WERI-Rb-1 (cell line): Measurements from ENCODE around the gene DEPP1.

Source experiments
- DNase-seq: peaks from one replicate; pipeline ENCODE4 v3.0.0-alpha.2; 2020
- H3K27ac ChIP-seq: fragments of 250-450 bp; sonication (Bioruptor Pico); 2 replicates; pipeline ENCODE4 v1.5.1; 2020; ENCODE audit warnings: mild to moderate bottlenecking, moderate library complexity
- H3K27me3 ChIP-seq: fragments of 250-450 bp; sonication (Bioruptor Pico); 2 replicates; pipeline ENCODE4 v1.5.1; 2021; ENCODE audit warnings: mild to moderate bottlenecking, low read depth, moderate library complexity; ENCODE audit not compliant: insufficient read depth, severe bottlenecking
- H3K36me3 ChIP-seq: fragments of 250-450 bp; sonication (Bioruptor Pico); 2 replicates; pipeline ENCODE4 v1.5.1; 2020; ENCODE audit warnings: mild to moderate bottlenecking, moderate library complexity
- H3K4me3 ChIP-seq: 2 replicates; pipeline ENCODE4 v1.5.1; 2011; ENCODE audit warnings: low read depth, mild to moderate bottlenecking, control low read depth, low read length
- H3K9me3 ChIP-seq: fragments of 250-450 bp; sonication (Bioruptor Pico); 2 replicates; pipeline ENCODE4 v1.5.1; 2021; ENCODE audit warnings: mild to moderate bottlenecking, moderate library complexity; ENCODE audit not compliant: severe bottlenecking
- TF ChIP-seq, protein P1 (sequence below): IDR thresholded peaks from 2 replicates; pipeline ENCODE4 v1.5.1; 2011; ENCODE audit warnings: low read depth, mild to moderate bottlenecking, control low read depth, inconsistent platforms, low read length

The DEPP1 gene

DNA sequence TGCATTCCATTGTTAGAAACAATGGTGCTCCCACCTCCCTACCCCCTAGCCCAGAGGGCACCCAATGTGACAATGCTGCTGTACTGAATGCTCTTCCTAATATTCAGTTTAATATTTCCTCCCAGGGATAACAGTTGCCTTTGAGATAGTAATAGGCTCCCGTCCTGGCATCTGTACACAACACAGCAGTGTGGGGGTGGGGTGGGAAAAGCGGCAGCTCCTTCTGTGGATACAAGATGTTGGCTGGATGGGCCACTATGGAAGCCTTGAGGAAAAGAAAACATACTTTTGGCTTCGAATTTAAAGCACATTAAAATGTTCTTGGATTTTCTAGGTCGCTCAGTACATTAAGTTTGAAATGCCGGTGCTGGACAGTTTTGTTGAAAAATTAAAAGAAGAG lies 13.0 kb upstream of the DEPP1 start:
- TF ChIP-seq, protein P1, sequence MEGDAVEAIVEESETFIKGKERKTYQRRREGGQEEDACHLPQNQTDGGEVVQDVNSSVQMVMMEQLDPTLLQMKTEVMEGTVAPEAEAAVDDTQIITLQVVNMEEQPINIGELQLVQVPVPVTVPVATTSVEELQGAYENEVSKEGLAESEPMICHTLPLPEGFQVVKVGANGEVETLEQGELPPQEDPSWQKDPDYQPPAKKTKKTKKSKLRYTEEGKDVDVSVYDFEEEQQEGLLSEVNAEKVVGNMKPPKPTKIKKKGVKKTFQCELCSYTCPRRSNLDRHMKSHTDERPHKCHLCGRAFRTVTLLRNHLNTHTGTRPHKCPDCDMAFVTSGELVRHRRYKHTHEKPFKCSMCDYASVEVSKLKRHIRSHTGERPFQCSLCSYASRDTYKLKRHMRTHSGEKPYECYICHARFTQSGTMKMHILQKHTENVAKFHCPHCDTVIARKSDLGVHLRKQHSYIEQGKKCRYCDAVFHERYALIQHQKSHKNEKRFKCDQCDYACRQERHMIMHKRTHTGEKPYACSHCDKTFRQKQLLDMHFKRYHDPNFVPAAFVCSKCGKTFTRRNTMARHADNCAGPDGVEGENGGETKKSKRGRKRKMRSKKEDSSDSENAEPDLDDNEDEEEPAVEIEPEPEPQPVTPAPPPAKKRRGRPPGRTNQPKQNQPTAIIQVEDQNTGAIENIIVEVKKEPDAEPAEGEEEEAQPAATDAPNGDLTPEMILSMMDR, result no peak
- no peak overlapping the region for H3K27ac ChIP-seq
- H3K27me3 ChIP-seq, result no peaks in the 10 kb centered on the region
- DNase-seq, result no peak
- H3K9me3 ChIP-seq, result no peaks in the 10 kb centered on the region
- H3K4me3 ChIP-seq, result no peak overlapping the region
- H3K36me3 ChIP-seq, result no peaks in the 10 kb centered on the region

DNA sequence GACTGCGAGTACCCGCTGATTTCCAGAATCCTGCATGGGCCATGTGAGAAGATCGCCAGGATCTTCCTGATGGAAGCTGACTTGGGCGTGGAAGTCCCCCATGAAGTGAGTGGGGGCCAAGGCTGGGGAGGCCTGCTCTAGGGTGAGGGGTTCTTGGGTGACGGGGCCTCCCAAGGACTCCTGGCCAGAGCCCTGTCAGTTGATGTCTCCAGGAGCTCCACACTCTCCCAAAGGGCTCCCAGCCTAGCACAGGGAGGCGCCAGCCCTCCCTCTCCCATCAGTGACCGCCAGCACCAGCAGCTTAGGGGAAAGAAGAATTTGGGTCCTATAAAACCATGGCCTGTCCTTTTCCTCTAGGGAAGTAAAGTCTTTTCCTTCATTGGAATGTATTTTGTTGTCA lies 12.4 kb upstream of the DEPP1 start:
- no peak overlapping the region for H3K27ac ChIP-seq

DNA sequence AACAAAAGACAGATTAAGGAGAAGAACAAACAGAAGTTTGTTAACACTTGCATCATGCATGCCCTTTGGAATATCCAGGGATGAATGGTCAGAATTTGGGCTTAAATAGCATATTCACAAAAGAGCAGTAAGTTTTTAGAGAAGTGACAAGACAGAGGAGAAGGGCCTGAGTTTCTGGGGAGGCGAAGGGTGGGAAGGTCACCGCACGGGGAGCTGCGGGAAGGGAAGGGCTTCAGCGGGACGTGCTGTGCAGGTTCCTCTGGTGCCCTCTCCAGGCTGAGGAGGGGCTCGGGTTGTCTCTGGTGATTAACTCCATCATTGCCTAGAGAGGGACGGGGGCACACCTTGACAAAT lies 11.7 kb upstream of the DEPP1 start:
- no peak overlapping the region for H3K4me3 ChIP-seq
- no peaks in the 10 kb centered on the region for H3K9me3 ChIP-seq
- no peaks in the 10 kb centered on the region for H3K27me3 ChIP-seq
- H3K27ac ChIP-seq, result no peak overlapping the region
- TF ChIP-seq, protein P1, result peak; percentile 93
- no peaks in the 10 kb centered on the region for H3K36me3 ChIP-seq
- peak; percentile 75 for DNase-seq

More for the DNA sequence above, 12.4 kb upstream of the DEPP1 start:
- Histone ChIP-seq H3K4me3 (no peak overlapping the region), H3K9me3 (no peaks in the 10 kb centered on the region), H3K27me3 (no peaks in the 10 kb centered on the region), H3K36me3 (no peaks in the 10 kb centered on the region)
- no peak for DNase-seq
- TF ChIP-seq, protein P1, result no peak

DNA sequence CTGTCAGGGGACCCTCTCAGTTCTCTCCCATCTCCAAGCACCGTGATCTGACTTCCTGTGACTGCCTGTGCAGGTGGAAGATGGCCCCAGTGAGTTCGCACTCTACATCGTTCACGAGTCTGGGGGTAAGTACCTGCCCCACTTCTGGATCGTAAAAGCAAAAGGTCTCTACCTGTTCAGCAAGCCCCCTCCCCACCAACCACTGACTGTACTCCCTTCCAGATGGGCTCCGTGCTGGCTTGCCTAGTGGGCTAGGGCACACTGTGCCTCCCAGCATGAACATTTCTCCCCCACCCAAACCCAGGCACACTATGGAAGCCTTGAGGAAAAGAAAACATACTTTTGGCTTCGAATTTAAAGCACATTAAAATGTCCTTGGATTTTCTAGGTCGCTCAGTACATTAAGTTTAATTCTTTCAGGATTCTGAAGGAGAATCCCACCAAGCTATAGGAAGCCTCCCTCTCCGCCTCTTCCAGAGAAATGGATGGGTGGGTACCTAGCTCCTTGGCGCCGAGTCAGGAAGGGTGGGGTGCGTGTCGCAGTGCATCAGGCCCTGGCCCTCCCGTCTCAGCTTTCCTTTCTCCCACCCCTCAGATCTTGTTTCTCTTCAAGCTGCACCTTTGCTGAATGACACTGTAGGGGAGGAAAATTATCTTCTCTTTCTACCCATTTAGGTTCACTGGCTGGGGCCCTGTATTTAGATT lies 11.1 kb upstream of the DEPP1 start:
- no peak overlapping the region for H3K4me3 ChIP-seq
- no peak overlapping the region for H3K27ac ChIP-seq
- DNase-seq, result no peak
- H3K9me3 ChIP-seq, result no peaks in the 10 kb centered on the region
- TF ChIP-seq, protein P1, result no peak
- no peaks in the 10 kb centered on the region for H3K36me3 ChIP-seq
- no peaks in the 10 kb centered on the region for H3K27me3 ChIP-seq

DNA sequence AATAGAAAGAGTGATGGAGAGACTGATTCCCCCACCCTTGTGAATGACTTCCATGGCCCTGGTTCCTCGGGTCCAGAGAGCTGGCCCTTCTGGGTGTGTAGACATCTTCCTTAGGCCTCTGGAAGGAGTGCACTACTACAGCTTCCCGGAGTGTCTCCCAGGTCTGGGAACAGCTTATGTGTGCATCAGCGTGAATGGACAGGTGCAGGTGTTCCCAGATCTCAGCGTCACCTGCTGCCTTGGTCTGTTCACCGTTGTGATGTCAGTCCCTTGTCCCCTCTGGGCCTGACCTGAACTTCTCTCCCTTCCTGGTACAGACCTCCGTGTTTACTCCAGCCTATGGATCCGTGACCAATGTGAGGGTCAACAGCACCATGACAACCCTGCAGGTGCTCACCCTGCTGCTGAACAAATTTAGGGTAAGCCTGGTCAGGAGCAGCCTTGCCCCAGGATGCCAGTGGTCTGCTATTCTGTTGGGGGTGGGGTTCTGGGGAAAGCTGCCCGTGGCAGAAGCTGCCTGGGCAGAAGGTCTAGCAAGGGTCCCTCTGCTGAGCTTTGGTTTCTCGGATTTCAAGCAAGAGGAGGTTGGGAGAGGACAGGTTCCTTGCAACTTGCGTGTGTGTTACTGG lies 10.5 kb upstream of the DEPP1 start:
- Histone ChIP-seq H3K36me3 (no peaks in the 10 kb centered on the region), H3K9me3 (no peaks in the 10 kb centered on the region), H3K27me3 (no peaks in the 10 kb centered on the region), H3K4me3 (no peak overlapping the region), H3K27ac (no peak overlapping the region)
- TF ChIP-seq, protein P1, result no peak
- DNase-seq, result no peak
